NB4 (cell line): ENCODE measurements around the gene SIRPA.

Source experiments
- DNase-seq: peaks from one replicate; pipeline ENCODE4 v3.0.0; 2010; ENCODE audit warnings: low read depth
- H3K4me3 ChIP-seq: one replicate; pipeline ENCODE4 v1.5.1; 2011; ENCODE audit warnings: mild to moderate bottlenecking, low read depth, low read length, moderate library complexity
- MYC ChIP-seq: IDR thresholded peaks from 2 replicates; pipeline ENCODE4 v1.6.1; 2011; ENCODE audit warnings: low read depth, low read length
- POLR2A ChIP-seq: IDR thresholded peaks from 2 replicates; pipeline ENCODE4 v1.6.1; 2011; ENCODE audit warnings: mild to moderate bottlenecking; ENCODE audit not compliant: insufficient read length; ENCODE audit errors: extremely low read depth
- TF ChIP-seq, protein P1 (sequence below): IDR thresholded peaks from one replicate; pipeline ENCODE4 v1.5.1; 2012; ENCODE audit warnings: low read depth, low read length
- TF ChIP-seq, protein P2 (sequence below): IDR thresholded peaks from 2 replicates; pipeline ENCODE4 v1.6.1; 2011; ENCODE audit warnings: low read depth, low read length

SIRPA gene

GRCh38 chr20:1951436-1952115, 56.4 kb downstream of the SIRPA start:
- no peak overlapping the region for H3K4me3 ChIP-seq
- DNase-seq: no peak
- TF ChIP-seq, protein P1, sequence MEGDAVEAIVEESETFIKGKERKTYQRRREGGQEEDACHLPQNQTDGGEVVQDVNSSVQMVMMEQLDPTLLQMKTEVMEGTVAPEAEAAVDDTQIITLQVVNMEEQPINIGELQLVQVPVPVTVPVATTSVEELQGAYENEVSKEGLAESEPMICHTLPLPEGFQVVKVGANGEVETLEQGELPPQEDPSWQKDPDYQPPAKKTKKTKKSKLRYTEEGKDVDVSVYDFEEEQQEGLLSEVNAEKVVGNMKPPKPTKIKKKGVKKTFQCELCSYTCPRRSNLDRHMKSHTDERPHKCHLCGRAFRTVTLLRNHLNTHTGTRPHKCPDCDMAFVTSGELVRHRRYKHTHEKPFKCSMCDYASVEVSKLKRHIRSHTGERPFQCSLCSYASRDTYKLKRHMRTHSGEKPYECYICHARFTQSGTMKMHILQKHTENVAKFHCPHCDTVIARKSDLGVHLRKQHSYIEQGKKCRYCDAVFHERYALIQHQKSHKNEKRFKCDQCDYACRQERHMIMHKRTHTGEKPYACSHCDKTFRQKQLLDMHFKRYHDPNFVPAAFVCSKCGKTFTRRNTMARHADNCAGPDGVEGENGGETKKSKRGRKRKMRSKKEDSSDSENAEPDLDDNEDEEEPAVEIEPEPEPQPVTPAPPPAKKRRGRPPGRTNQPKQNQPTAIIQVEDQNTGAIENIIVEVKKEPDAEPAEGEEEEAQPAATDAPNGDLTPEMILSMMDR: no peak
- no peak for TF ChIP-seq POLR2A
- TF ChIP-seq MYC: no peak
- TF ChIP-seq, protein P2, sequence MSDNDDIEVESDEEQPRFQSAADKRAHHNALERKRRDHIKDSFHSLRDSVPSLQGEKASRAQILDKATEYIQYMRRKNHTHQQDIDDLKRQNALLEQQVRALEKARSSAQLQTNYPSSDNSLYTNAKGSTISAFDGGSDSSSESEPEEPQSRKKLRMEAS: no peak

DNA sequence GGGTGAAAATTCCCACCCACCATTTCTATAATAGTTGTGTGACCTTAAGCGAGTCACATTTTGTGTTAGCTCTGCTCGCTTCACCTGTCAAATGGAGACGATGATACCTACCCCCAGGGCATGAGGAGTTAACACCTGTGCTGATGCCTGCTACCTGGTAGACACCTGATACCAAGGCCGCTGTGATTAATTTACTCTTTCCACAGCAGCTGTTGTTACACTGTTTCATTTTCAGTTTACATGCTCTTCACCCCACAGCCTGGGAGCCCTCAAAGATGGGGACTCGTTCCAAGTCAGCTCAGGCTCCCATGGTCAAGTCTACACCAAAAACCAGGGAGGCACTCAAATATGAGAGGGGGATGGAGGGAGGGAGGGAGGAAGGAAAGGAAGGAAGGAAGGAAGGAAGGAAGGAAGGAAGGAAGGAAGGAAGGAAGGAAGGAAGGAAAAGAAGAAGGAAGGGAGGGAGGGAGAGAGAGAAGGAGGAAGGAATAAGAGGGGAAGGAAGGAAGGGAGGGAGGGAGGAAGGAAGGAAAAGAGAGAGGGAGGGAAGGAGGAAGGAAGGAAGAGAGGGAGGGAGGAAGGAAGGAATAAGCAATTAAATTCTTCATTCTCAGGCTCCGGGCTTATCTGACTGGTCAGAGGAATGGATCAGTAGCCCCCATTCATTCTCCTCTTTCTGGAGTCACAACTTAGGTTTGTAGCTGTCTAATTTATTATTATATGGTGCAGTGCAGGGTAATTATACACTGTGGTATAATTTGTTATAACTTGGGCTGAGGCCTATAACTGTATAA, 57.7 kb downstream of the SIRPA start:
- TF ChIP-seq MYC (no peak), POLR2A (no peak)
- TF ChIP-seq, protein P1: no peak
- TF ChIP-seq, protein P2: no peak
- no peak for DNase-seq
- no peak overlapping the region for H3K4me3 ChIP-seq

DNA sequence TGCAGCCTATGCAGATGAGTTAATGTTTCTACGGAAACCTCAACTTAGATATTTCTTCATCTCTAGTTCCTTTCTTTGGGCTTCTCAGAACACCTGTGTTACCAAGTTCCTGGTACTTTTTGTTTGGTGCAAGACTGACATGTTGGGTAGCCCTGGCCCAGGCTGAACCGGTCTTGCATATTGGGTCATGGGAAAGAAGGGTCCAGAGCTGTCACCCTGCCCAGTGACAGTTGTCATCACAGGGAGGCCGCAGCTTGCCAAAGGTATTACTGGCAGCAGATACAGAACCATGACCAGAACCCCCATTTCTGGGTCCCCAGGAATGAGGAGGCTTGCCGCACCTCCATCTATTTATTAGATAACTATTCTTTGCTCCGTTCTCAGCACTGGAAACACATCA, 58.4 kb downstream of the SIRPA start:
- DNase-seq: no peak
- no peak overlapping the region for H3K4me3 ChIP-seq
- TF ChIP-seq, protein P1: no peak
- TF ChIP-seq, protein P2: no peak
- TF ChIP-seq POLR2A (no peak), MYC (no peak)

- TF ChIP-seq, protein P1: no peak
- TF ChIP-seq POLR2A: no peak
- no peak for TF ChIP-seq MYC
- TF ChIP-seq, protein P2: no peak
- no peak overlapping the region for H3K4me3 ChIP-seq
These were observed 60.0 kb downstream of the SIRPA start for GRCh38 chr20:1955217-1955616.

DNA sequence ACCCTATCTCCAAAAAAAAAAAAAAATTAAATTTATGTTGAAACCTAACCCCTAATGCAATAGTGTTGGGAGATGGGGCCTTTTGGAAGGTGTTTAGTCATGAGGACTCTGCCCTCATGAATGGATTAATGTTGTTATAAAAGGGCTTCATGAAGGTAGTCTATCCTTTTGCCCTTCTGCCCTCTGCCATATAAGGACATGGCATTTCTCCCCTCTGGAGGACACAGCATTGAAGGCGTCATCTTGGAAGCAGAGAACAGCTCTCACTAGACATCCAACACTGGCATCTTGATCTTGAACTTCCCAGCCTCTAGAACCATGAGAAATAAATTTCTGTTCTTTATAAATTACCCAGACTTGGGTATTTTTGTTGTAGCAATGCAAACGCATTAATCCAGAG, 63.2 kb downstream of the SIRPA start:
- TF ChIP-seq, protein P2: no peak
- TF ChIP-seq POLR2A (no peak), MYC (no peak)
- TF ChIP-seq, protein P1: no peak
- DNase-seq: no peak

More at GRCh38 chr20:1955217-1955616, 60.0 kb downstream of the SIRPA start:
- DNase-seq: no peak

DNA sequence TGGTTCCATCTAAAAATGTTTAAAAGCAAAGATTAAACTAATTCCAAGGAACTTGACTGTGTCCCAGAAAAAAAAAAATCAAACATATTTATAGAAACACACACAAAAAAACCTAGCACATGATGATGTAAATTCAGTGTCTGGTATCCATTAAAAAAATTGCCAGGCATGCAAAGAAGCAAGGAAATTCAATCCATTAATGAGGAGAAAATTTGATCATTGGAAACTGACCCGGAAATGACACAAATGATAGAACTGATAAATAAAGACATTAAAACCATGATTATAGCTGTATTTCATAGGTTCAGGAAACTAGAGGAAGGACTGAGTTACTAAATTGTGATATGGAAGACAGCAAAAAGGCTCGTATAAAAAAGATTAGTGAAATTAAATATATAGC, 63.9 kb downstream of the SIRPA start:
- H3K4me3 ChIP-seq: no peak overlapping the region
- TF ChIP-seq, protein P2: no peak
- TF ChIP-seq POLR2A (no peak), MYC (no peak)
- TF ChIP-seq, protein P1: no peak
- DNase-seq: no peak

More for the DNA sequence above, 63.2 kb downstream of the SIRPA start:
- H3K4me3 ChIP-seq: no peak overlapping the region
